ENCODE data around the gene KCNIP3. TPM values are rescaled to one million over a fixed set of nuclear protein-coding genes. Genes with fewer than 3 reads are reported as not detected.

Gene KCNIP3
- total and polyA plus RNA-seq, 10 donors: 0.59 to 5.2 (median 3.0) TPM

DNA sequence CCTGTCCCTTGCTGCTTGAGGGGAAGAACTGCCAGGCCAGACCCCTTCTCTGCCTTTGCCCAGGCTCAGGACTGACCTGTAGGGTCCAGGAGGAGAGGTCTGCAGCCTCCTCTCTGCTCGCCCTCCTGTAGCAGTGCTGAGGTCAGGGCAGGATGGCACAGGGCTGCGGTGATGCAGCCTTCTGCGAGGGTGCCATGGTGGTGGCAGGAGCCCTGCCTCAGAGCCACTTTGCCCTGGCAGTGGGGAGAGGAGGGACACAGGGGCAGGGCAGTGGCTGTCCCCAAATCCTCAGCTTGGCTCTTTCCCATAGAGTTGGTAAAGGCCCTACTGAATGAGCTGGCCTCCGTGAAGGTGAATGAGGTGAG, 22.0 kb upstream of the KCNIP3 start:
- no peaks in the 10 kb centered on the region for H3K9me3 ChIP-seq

DNA sequence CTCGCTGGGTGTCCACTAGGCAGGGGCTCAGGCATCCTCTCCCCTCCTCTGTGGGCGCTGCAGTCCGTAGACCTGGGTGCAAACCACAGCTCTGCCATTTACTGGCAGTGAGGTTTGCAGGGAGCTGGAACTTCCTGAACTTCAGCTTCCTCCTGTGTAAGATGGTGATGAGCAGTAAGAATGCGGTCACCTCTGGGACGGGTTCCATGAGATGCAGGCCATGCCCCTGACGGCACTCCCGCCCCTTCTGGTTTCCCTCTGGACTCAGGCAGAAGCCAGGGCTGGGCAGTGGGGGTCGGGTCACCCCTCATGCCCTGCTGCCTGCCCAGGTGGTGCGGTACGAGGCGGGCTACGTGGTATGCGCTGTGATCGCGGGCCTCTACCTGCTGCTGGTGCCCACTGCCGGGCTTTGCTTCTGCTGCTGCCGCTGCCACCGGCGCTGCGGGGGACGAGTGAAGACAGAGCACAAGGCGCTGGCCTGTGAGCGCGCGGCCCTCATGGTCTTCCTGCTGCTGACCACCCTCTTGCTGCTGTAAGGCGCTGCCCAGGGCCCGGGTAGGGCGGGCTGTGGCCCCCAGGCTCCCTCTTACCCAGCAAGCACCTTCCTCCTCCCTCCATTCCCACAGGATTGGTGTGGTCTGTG, 21.4 kb upstream of the KCNIP3 start:
- no peaks in the 10 kb centered on the region for H3K9me3 ChIP-seq
- H3K4me3 ChIP-seq: no peak overlapping the region
- no peaks in the 10 kb centered on the region for H3K36me3 ChIP-seq
- intact Hi-C loops (cut with DNase I; ENCODE audit: low total_unique reads): no loop called here
- H3K4me1 ChIP-seq: no peaks in the 10 kb centered on the region
- DNase-seq: peak; percentile 66
- TF ChIP-seq POLR2A (IDR thresholded peaks at IDR 0.05): no peak
- TF ChIP-seq, protein P1, sequence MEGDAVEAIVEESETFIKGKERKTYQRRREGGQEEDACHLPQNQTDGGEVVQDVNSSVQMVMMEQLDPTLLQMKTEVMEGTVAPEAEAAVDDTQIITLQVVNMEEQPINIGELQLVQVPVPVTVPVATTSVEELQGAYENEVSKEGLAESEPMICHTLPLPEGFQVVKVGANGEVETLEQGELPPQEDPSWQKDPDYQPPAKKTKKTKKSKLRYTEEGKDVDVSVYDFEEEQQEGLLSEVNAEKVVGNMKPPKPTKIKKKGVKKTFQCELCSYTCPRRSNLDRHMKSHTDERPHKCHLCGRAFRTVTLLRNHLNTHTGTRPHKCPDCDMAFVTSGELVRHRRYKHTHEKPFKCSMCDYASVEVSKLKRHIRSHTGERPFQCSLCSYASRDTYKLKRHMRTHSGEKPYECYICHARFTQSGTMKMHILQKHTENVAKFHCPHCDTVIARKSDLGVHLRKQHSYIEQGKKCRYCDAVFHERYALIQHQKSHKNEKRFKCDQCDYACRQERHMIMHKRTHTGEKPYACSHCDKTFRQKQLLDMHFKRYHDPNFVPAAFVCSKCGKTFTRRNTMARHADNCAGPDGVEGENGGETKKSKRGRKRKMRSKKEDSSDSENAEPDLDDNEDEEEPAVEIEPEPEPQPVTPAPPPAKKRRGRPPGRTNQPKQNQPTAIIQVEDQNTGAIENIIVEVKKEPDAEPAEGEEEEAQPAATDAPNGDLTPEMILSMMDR (IDR thresholded peaks at IDR 0.05 in 8 of 11, conservative IDR thresholded peaks at IDR 0.05 in 3 of 11): no peak
- no peak for TF ChIP-seq POLR2AphosphoS5 (IDR thresholded peaks at IDR 0.05)
- no peaks in the 10 kb centered on the region for H3K27me3 ChIP-seq (replicated peaks in 1 of 7)
- H3K27ac ChIP-seq: no peak overlapping the region
- WGBS, 5 donors: 79 to 88% (median 84%) methylated on average over 14 to 28 of the region's 28 CpGs

More for the DNA sequence above, 22.0 kb upstream of the KCNIP3 start:
- TF ChIP-seq POLR2A (IDR thresholded peaks at IDR 0.05): no peak
- no peak for TF ChIP-seq POLR2AphosphoS5 (IDR thresholded peaks at IDR 0.05)
- TF ChIP-seq, protein P1 (IDR thresholded peaks at IDR 0.05 in 8 of 11, conservative IDR thresholded peaks at IDR 0.05 in 3 of 11): no peak
- DNase-seq: peak; percentile 68
- no peaks in the 10 kb centered on the region for H3K36me3 ChIP-seq
- no peak overlapping the region for H3K27ac ChIP-seq
- intact Hi-C loops (cut with DNase I; ENCODE audit: low total_unique reads): no loop called here
- no peaks in the 10 kb centered on the region for H3K27me3 ChIP-seq (replicated peaks in 1 of 7)
- H3K4me3 ChIP-seq: no peak overlapping the region
- 81 to 100% (median 91%) methylated on average over 2 to 4 of the region's 4 CpGs for WGBS, 5 donors
- H3K4me1 ChIP-seq: no peaks in the 10 kb centered on the region

DNA sequence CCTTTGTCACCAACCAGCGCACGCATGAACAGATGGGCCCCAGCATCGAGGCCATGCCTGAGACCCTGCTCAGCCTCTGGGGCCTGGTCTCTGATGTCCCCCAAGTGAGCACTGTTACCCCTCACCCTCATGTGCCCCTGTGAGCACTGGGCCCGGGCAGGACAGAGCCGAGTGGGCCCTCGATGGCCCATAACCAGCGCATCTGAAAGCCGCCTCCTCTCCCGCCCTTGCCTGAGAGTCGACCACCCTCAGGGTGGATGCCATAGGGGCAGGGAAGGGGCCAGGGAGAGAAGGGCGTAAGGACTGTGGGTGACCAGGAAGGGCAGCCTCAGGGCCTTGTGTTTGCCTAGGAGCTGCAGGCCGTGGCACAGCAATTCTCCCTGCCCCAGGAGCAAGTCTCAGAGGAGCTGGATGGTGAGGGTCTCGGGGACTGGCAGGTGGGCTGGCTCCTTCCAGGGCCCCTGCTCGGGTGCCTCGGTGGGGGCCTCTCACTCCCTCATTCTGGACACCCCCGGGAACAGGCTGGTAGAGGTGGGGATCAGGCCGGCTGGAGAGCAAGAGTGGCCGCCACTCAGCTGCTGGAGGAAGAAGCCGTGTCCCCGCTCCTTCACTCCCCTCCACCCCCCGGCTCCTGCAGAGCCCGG, 20.8 kb upstream of the KCNIP3 start:
- peak; percentile 64 for DNase-seq
- intact Hi-C loops (cut with DNase I; ENCODE audit: low total_unique reads): no loop called here
- Histone ChIP-seq H3K27me3 (replicated peaks in 1 of 7) (no peaks in the 10 kb centered on the region), H3K27ac (no peak overlapping the region), H3K9me3 (no peaks in the 10 kb centered on the region), H3K36me3 (no peaks in the 10 kb centered on the region), H3K4me3 (no peak overlapping the region), H3K4me1 (no peaks in the 10 kb centered on the region)
- 76 to 92% (median 87%) methylated on average over 16 to 22 of the region's 22 CpGs for WGBS, 5 donors
- TF ChIP-seq POLR2AphosphoS5 (IDR thresholded peaks at IDR 0.05): no peak
- TF ChIP-seq, protein P1 (IDR thresholded peaks at IDR 0.05 in 8 of 11, conservative IDR thresholded peaks at IDR 0.05 in 3 of 11): no peak
- no peak for TF ChIP-seq POLR2A (IDR thresholded peaks at IDR 0.05)

DNA sequence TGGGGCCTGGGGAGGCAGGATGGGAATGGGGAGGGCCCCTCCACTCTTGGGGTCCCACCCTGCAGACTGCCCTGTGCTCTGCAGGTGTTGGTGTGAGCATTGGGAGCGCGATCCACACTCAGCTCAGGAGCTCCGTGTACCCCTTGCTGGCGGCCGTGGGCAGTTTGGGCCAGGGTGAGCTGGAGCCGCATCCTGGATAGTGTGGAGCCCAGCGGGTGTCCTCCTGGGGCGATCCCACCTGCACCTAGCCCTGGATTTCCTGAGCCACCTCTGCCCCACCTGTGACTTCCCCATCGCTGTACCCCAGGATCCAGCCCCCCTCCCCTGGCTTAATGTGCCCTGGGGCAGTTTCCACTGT, 20.3 kb upstream of the KCNIP3 start:
- Histone ChIP-seq H3K4me3 (no peak overlapping the region), H3K4me1 (no peaks in the 10 kb centered on the region), H3K27ac (no peak overlapping the region), H3K27me3 (replicated peaks in 1 of 7) (no peaks in the 10 kb centered on the region), H3K9me3 (no peaks in the 10 kb centered on the region), H3K36me3 (no peaks in the 10 kb centered on the region)
- intact Hi-C loops (cut with DNase I; ENCODE audit: low total_unique reads): no loop called here
- 93 to 100% (median 94%) methylated on average over 1 to 9 of the region's 9 CpGs for WGBS, 5 donors
- TF ChIP-seq POLR2A (IDR thresholded peaks at IDR 0.05) (no peak), POLR2AphosphoS5 (IDR thresholded peaks at IDR 0.05) (no peak)
- TF ChIP-seq, protein P1 (IDR thresholded peaks at IDR 0.05 in 8 of 11, conservative IDR thresholded peaks at IDR 0.05 in 3 of 11): no peak
- peak; percentile 73 for DNase-seq
